ENCODE data around the gene C4orf51.

GRCh38 chr4:145635117-145635516, 44.8 kb upstream of the C4orf51 start:
- no peak for TF ChIP-seq CTCF (IDR thresholded peaks at IDR 0.05; ENCODE audit: low read depth, low read length, missing input control)
- no peak for TF ChIP-seq REST (IDR thresholded peaks at IDR 0.05)
- TF ChIP-seq EGR1 (IDR thresholded peaks at IDR 0.05; ENCODE audit: low read depth in 2 of 2): no peak
- TF ChIP-seq RAD21 (IDR thresholded peaks at IDR 0.05): no peak
- TF ChIP-seq ZBTB33 (IDR thresholded peaks at IDR 0.05): no peak
- no peak for TF ChIP-seq JUND (IDR thresholded peaks at IDR 0.05)
- TF ChIP-seq MAX (IDR thresholded peaks at IDR 0.05): no peak
- no peak for TF ChIP-seq TAF1 (conservative IDR thresholded peaks at IDR 0.05)
- TF ChIP-seq FOXA1 (IDR thresholded peaks at IDR 0.05): no peak

Measured in liver (tissue), 3 donors.